Fibroblast of mammary gland (primary cell): ENCODE measurements around the gene CDAN1.

ENCODE experiments used
- DNase-seq: peaks from one replicate; pipeline ENCODE4 v3.0.0-alpha.2; 2010; ENCODE audit warnings: low read depth
- H3K4me3 ChIP-seq: 2 replicates; pipeline ENCODE4 v1.5.1; 2011; ENCODE audit warnings: low read depth, mild to moderate bottlenecking, low read length, moderate library complexity; ENCODE audit not compliant: control insufficient read depth
- CTCF ChIP-seq: conservative IDR thresholded peaks from 2 replicates; pipeline ENCODE4 v1.5.1; 2011; ENCODE audit warnings: low read depth, low read length, inconsistent platforms; ENCODE audit not compliant: control insufficient read depth, insufficient read depth

The CDAN1 gene

GRCh38 chr15:42679285-42680141, 57.4 kb downstream of the CDAN1 start:
- H3K4me3 ChIP-seq = no peak overlapping the region
- peak; percentile 22 for DNase-seq
- TF ChIP-seq CTCF = no peak

- DNase-seq = no peak
- no peak overlapping the region for H3K4me3 ChIP-seq
- no peak for TF ChIP-seq CTCF
Observed at GRCh38 chr15:42675021-42675420, 61.9 kb downstream of the CDAN1 start.

- DNase-seq = no peak
- H3K4me3 ChIP-seq = no peak overlapping the region
- TF ChIP-seq CTCF = no peak
Observed at GRCh38 chr15:42674472-42674871, 62.5 kb downstream of the CDAN1 start.
